ENCODE data around the gene DNAJB13.
A peak's percentile ranks its signal among the peaks of the same experiment; 100 is the strongest.
"Not testable (repeated sequence)": the region's sequence is repeated elsewhere in the genome, so short reads cannot be mapped to it uniquely, and the experiment has no call there.

Gene DNAJB13

GRCh38 chr11:73978576-73979086 lies 27.8 kb downstream of the DNAJB13 start:
- DNase-seq = no peak

GRCh38 chr11:73980001-73980961 lies 29.5 kb downstream of the DNAJB13 start:
- peak; percentile 80 for DNase-seq

GRCh38 chr11:73981051-73981805 lies 30.4 kb downstream of the DNAJB13 start:
- no peak for DNase-seq

GRCh38 chr11:73982595-73982989 lies 31.8 kb downstream of the DNAJB13 start, which contains the start of gene UCP2:
UCP2 (minus strand) TSS chr11:73982843; CDS start chr11:73978378, 4,465 bp downstream.
- peak; percentile 92 for DNase-seq

GRCh38 chr11:73982990-73983740 lies 32.3 kb downstream of the DNAJB13 start:
- peak; percentile 97 for DNase-seq

- no peak for DNase-seq
Observed at GRCh38 chr11:73983741-73984538, 33.1 kb downstream of the DNAJB13 start.

GRCh38 chr11:73985661-73986060 lies 34.8 kb downstream of the DNAJB13 start:
- DNase-seq = not testable (repeated sequence)

- DNase-seq = no peak
Observed at GRCh38 chr11:73988227-73988626, 37.4 kb downstream of the DNAJB13 start.

GRCh38 chr11:73989156-73989555 lies 38.3 kb downstream of the DNAJB13 start:
- DNase-seq = no peak

GRCh38 chr11:73990730-73991129 lies 39.9 kb downstream of the DNAJB13 start:
- DNase-seq = no peak

GRCh38 chr11:73991471-73992006 lies 40.7 kb downstream of the DNAJB13 start:
- no peak for DNase-seq

- DNase-seq = peak; percentile 86
Observed at GRCh38 chr11:73995247-73995646, 44.4 kb downstream of the DNAJB13 start.

- peak; percentile 70 for DNase-seq
Observed at GRCh38 chr11:73995731-73996130, 44.9 kb downstream of the DNAJB13 start.

- DNase-seq = no peak
Observed at GRCh38 chr11:73996161-73996747, 45.4 kb downstream of the DNAJB13 start.

- no peak for DNase-seq
Observed at GRCh38 chr11:73997120-73997770, 46.4 kb downstream of the DNAJB13 start.

GRCh38 chr11:73998846-73999575 lies 48.2 kb downstream of the DNAJB13 start:
- no peak for DNase-seq

GRCh38 chr11:73999581-74000306 lies 48.9 kb downstream of the DNAJB13 start:
- DNase-seq = no peak

- peak; percentile 49 for DNase-seq
Observed at GRCh38 chr11:74000307-74001133, 49.7 kb downstream of the DNAJB13 start.

All from activated CD4-positive, alpha-beta T cell treated with anti-CD3 and anti-CD28 coated beads, Interleukin-2, amount 50 U/mL, for 16 hours (primary cell).